Smooth muscle cell (in vitro differentiated cells): ENCODE measurements around the gene CDK15. TPM values are rescaled to one million over a fixed set of nuclear protein-coding genes. Genes with fewer than 3 reads are reported as not detected.

ENCODE experiments used
- DNase-seq: peaks from one replicate; lab custom pipeline; 2025; ENCODE audit not compliant: unreplicated experiment; lab: John Stamatoyannopoulos, UW
- H2AFZ ChIP-seq: fragments of 200-600 bp; sonication (generic); 2 replicates; pipeline ENCODE4 v1.6.0; 2016; ENCODE audit warnings: antibody characterized with exemption, low read depth, mild to moderate bottlenecking
- H3F3A ChIP-seq: fragments of 200-600 bp; sonication (generic); 2 replicates; pipeline ENCODE4 v1.6.0; 2017; ENCODE audit warnings: antibody characterized with exemption, low read depth
- H3K27ac ChIP-seq: fragments of 200-600 bp; sonication (generic); 2 replicates; pipeline ENCODE4 v1.5.1; 2016; ENCODE audit warnings: low read depth, mild to moderate bottlenecking
- H3K27me3 ChIP-seq: fragments of 200-600 bp; sonication (generic); 2 replicates; pipeline ENCODE4 v1.6.1; 2016; ENCODE audit warnings: low read depth, mild to moderate bottlenecking
- H3K36me3 ChIP-seq: fragments of 200-600 bp; sonication (generic); 2 replicates; pipeline ENCODE4 v1.5.1; 2016; ENCODE audit warnings: low read depth
- H3K4me1 ChIP-seq: fragments of 200-600 bp; sonication (generic); 2 replicates; pipeline ENCODE4 v1.5.1; 2016; ENCODE audit warnings: low read depth
- H3K4me2 ChIP-seq: fragments of 200-600 bp; sonication (generic); 2 replicates; pipeline ENCODE4 v1.6.0; 2016; ENCODE audit warnings: mild to moderate bottlenecking
- H3K4me3 ChIP-seq: fragments of 200-600 bp; sonication (generic); 2 replicates; pipeline ENCODE4 v1.5.1; 2016; ENCODE audit warnings: mild to moderate bottlenecking
- H3K79me2 ChIP-seq: fragments of 200-600 bp; sonication (generic); 2 replicates; pipeline ENCODE4 v1.6.0; 2016; ENCODE audit warnings: low read depth, mild to moderate bottlenecking
- H3K9ac ChIP-seq: fragments of 200-600 bp; sonication (generic); 2 replicates; pipeline ENCODE4 v1.6.0; 2016; ENCODE audit warnings: low read depth
- H3K9me3 ChIP-seq: fragments of 200-600 bp; sonication (generic); replicated peaks from 2 replicates; pipeline ENCODE4 v1.5.1; 2016; ENCODE audit warnings: low read depth
- H4K20me1 ChIP-seq: fragments of 200-600 bp; sonication (generic); 2 replicates; pipeline ENCODE4 v1.6.0; 2016; ENCODE audit warnings: low read depth
- WGBS: methylation state at CpG from one replicate; pipeline ENCODE4 v1.1.7; 2016; ENCODE audit warnings: low lambda C conversion rate; 5-methylcytosine and 5-hydroxymethylcytosine counted together
- polyA plus RNA-seq: library from polyadenylated mRNA; unstranded; fragments of >200 nt; fragmentation: Nextera tagmentation; extraction: Ambion mirVana; gene quantifications from 2 replicates; pipeline ENCODE4 v1.2.1, GENCODE V29; 2016
- total RNA-seq: library from RNA; depleted of rRNA; stranded (reverse); fragments of >200 nt; gene quantifications from 2 replicates; pipeline ENCODE4 v1.2.3, GENCODE V29; 2014
- TF ChIP-seq, protein P1 (sequence below): fragments of 200-600 bp; sonication (generic); IDR thresholded peaks from 2 replicates; pipeline ENCODE4 v1.5.1; 2017; ENCODE audit warnings: borderline replicate concordance, mild to moderate bottlenecking, antibody characterized with exemption; ENCODE audit not compliant: insufficient read depth, poor library complexity, severe bottlenecking

The CDK15 gene
- total and polyA plus RNA-seq, 2 experiments from 2014 or later: 0.40 to 0.93 TPM

DNA sequence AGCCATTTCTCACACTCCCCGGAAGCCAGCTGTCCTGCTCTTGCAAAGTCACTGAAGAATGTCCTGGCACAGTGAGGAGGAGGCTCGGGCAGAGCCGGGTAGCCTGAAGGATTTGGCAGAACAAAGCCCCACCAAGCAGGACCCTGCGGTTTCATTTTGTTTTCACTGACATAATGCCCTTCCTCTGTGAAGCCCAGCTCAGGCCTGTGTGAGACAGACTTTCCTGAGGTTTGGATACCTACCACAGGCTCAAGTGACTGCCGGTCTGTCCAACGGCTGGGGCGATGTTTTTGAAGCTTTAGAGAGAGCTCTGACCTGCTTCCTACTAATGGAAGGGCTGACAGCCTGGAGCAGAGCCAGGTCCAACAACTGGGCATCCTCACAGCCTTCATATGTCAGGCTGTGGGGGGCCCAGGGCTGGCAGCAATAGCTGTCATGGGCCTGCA is 127.5 kb downstream of the CDK15 start:
- H3K36me3 ChIP-seq: no peaks in the 10 kb centered on the region
- peaks cover 32% of the 10 kb centered on the region for H3K4me1 ChIP-seq
- no peaks in the 10 kb centered on the region for H3K79me2 ChIP-seq
- TF ChIP-seq, protein P1, sequence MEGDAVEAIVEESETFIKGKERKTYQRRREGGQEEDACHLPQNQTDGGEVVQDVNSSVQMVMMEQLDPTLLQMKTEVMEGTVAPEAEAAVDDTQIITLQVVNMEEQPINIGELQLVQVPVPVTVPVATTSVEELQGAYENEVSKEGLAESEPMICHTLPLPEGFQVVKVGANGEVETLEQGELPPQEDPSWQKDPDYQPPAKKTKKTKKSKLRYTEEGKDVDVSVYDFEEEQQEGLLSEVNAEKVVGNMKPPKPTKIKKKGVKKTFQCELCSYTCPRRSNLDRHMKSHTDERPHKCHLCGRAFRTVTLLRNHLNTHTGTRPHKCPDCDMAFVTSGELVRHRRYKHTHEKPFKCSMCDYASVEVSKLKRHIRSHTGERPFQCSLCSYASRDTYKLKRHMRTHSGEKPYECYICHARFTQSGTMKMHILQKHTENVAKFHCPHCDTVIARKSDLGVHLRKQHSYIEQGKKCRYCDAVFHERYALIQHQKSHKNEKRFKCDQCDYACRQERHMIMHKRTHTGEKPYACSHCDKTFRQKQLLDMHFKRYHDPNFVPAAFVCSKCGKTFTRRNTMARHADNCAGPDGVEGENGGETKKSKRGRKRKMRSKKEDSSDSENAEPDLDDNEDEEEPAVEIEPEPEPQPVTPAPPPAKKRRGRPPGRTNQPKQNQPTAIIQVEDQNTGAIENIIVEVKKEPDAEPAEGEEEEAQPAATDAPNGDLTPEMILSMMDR: no peak
- no peak overlapping the region for H3K4me3 ChIP-seq
- WGBS: 70% methylated on average over 7 of the region's 7 CpGs
- H2AFZ ChIP-seq: no peak overlapping the region
- H3K27me3 ChIP-seq: no peaks in the 10 kb centered on the region
- H3K9ac ChIP-seq: no peak overlapping the region
- no peaks in the 10 kb centered on the region for H4K20me1 ChIP-seq
- H3K9me3 ChIP-seq: no peaks in the 10 kb centered on the region
- DNase-seq: no peak
- no peaks in the 10 kb centered on the region for H3F3A ChIP-seq
- no peak overlapping the region for H3K27ac ChIP-seq
- H3K4me2 ChIP-seq: no peak overlapping the region

DNA sequence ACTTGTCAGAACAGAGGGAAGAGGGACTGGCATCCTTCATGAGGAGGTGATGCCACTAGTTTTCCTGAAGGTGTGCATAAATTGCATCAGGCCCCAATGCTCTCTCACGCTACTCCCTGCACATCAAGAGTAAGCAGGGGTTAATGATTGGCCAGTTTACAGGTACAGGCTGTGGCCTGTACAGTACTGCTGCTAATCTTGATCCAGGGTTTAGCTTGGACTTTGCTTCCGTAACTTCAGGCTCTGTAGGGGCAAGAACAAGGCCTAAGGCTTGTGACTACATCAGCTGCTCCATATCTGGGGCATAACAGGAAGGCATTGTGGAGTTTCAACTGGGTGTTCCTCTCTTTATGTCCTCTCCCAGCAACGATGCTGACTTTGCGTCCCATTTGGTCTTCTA is 130.5 kb downstream of the CDK15 start:
- Histone ChIP-seq H3K4me2 (no peak overlapping the region), H2AFZ (no peak overlapping the region), H3K36me3 (no peaks in the 10 kb centered on the region), H3F3A (no peaks in the 10 kb centered on the region), H3K79me2 (no peaks in the 10 kb centered on the region), H3K9me3 (no peaks in the 10 kb centered on the region), H3K27me3 (no peaks in the 10 kb centered on the region), H3K9ac (no peak overlapping the region), H3K4me3 (no peak overlapping the region), H3K4me1 (peaks cover 34% of the 10 kb centered on the region), H4K20me1 (no peaks in the 10 kb centered on the region), H3K27ac (no peak overlapping the region)
- TF ChIP-seq, protein P1: no peak
- no peak for DNase-seq
- WGBS: 93% methylated on average over 4 of the region's 4 CpGs

DNA sequence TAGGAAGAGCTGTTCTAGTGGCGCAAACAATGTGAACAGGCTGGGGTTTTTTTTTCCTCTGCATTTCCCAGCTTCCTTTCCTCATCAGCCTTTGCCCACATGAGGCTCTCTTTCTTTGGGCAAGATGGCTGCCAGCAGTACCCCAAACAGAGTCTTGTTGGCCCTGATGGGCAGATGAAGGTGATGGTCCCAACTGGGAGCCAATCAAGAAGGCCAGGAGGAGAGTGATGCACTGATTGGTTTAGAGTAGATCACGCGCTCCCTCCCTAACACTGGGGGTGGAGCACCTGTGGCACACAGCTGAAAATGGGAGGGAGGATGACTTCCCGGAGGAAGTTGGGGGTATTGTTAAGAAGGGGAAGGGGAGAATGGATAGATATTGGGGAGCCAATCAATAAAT is 131.0 kb downstream of the CDK15 start:
- Histone ChIP-seq H3K27ac (no peak overlapping the region), H3K4me2 (no peak overlapping the region), H3K9ac (no peak overlapping the region), H3K27me3 (no peaks in the 10 kb centered on the region), H4K20me1 (no peaks in the 10 kb centered on the region), H3K9me3 (no peaks in the 10 kb centered on the region), H3K79me2 (no peaks in the 10 kb centered on the region), H2AFZ (no peak overlapping the region), H3F3A (no peaks in the 10 kb centered on the region), H3K36me3 (no peaks in the 10 kb centered on the region), H3K4me1 (peaks cover 34% of the 10 kb centered on the region), H3K4me3 (no peak overlapping the region)
- DNase-seq: no peak
- 94% methylated on average over 4 of the region's 4 CpGs for WGBS
- TF ChIP-seq, protein P1: no peak

DNA sequence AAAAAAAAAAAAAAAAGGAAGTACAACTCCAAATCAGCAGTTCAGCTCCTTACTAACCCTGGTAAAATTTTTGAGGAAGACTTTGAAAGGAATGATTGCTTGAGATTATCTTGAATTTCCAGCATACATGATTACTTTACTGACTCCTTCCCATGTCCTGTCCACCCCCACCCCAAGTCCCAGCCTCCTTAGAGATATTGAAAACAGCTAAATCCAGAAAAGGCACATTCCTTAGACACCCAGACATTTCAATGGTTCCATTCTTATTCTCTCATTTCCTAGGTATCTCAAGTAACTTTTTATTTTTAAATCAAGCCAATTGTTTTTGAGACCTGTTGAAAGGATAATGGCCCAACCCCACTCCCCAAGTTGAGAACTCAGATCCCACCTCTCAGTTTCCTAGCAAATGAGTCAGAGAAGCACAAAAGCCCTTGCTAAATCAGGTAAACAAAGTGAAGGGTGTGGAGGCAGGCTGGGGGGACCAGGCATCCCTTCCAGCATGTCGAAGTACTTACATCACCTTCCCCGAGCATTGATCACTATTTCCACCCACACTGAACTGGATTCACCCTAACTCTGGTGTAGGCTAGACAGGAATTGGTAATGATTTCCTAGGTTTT is 131.9 kb downstream of the CDK15 start:
- Histone ChIP-seq H4K20me1 (no peaks in the 10 kb centered on the region), H3K27ac (peak overlapping the region; percentile 45), H3K4me2 (peak overlapping the region; percentile 28), H3K36me3 (no peaks in the 10 kb centered on the region), H3K9me3 (no peaks in the 10 kb centered on the region), H3K4me3 (no peak overlapping the region), H2AFZ (no peak overlapping the region), H3K27me3 (no peaks in the 10 kb centered on the region), H3K4me1 (peaks cover 25% of the 10 kb centered on the region), H3F3A (no peaks in the 10 kb centered on the region), H3K79me2 (no peaks in the 10 kb centered on the region), H3K9ac (no peak overlapping the region)
- no peak for DNase-seq
- TF ChIP-seq, protein P1: no peak
- WGBS: 26% methylated on average over 2 of the region's 2 CpGs
